SK-N-SH (cell line): ENCODE data around the gene ARID1B. TPM values are rescaled to one million over a fixed set of nuclear protein-coding genes. Genes with fewer than 3 reads are reported as not detected.

Experiments
- CTCF ChIA-PET: fragments of 300-600, 350-600 bp; formaldehyde crosslinking; extraction: SDS; loops from one replicate; lab custom pipeline; 2021; lab: Yijun Ruan, JAX
- POLR2A ChIA-PET: fragments of 350-600 bp; sonication (Branson Sonifier 250); formaldehyde crosslinking; extraction: SDS; loops from one replicate; lab custom pipeline; 2020; ENCODE audit warnings: antibody characterized with exemption, inconsistent platforms; lab: Yijun Ruan, JAX
- DNase-seq: peaks from one replicate; pipeline ENCODE4 v3.0.0; 2012
- H2AFZ ChIP-seq: fragments of 200-600 bp; sonication (generic); 2 replicates; pipeline ENCODE4 v1.8.1; 2016; ENCODE audit warnings: antibody characterized with exemption, mild to moderate bottlenecking, low read depth
- H3F3A ChIP-seq: fragments of 200-600 bp; sonication (generic); replicated peaks from 2 replicates; pipeline ENCODE3; 2016; ENCODE audit warnings: antibody characterized with exemption, mild to moderate bottlenecking; ENCODE audit not compliant: insufficient read depth
- H3K27ac ChIP-seq, 2 experiments: fragments of 200-500 bp in 1 of 2; fragments of 200-600 bp in 1 of 2; sonication (Bioruptor generic) in 1 of 2; sonication (generic), shearing (Covaris generic) in 1 of 2; 2 replicates each; pipeline versions ENCODE4 v1.5.1 to v1.6.1; 2014 to 2016; ENCODE audit warnings: low read depth in 2 of 2, inconsistent platforms in 1 of 2, low read length in 1 of 2, mild to moderate bottlenecking in 1 of 2, mixed read lengths in 1 of 2
- H3K27me3 ChIP-seq: fragments of 200-600 bp; sonication (generic), shearing (Covaris generic); 2 replicates; pipeline ENCODE4 v1.6.1; 2016; ENCODE audit warnings: mixed run types; ENCODE audit not compliant: insufficient read depth
- H3K36me3 ChIP-seq, 2 experiments: fragments of 200-500 bp in 1 of 2; fragments of 200-600 bp in 1 of 2; sonication (Bioruptor generic) in 1 of 2; sonication (generic) in 1 of 2; replicated peaks in 1 of 2; 2 replicates each; pipeline versions ENCODE3 to v1.5.1; 2014 to 2016; ENCODE audit warnings: low read length in 1 of 2, mild to moderate bottlenecking in 1 of 2; ENCODE audit not compliant: insufficient read depth in 2 of 2, control insufficient read depth in 1 of 2
- H3K4me1 ChIP-seq, 2 experiments: fragments of 200-500 bp in 1 of 2; fragments of 200-600 bp in 1 of 2; sonication (Bioruptor generic) in 1 of 2; sonication (generic), shearing (Covaris generic) in 1 of 2; 2 replicates each; pipeline versions ENCODE4 v1.5.1 to v1.6.1; 2014 to 2016; ENCODE audit warnings: low read depth in 1 of 2, low read length in 1 of 2, mixed run types in 1 of 2; ENCODE audit not compliant: insufficient read depth in 2 of 2, control insufficient read depth in 1 of 2
- H3K4me2 ChIP-seq: fragments of 200-600 bp; sonication (generic), shearing (Covaris generic); 2 replicates; pipeline ENCODE4 v1.6.1; 2017; ENCODE audit warnings: mixed run types
- H3K4me3 ChIP-seq, 2 experiments: fragments of 200-500 bp in 1 of 2; fragments of 200-600 bp in 1 of 2; sonication (Bioruptor generic) in 1 of 2; sonication (generic), shearing (Covaris generic) in 1 of 2; 2 replicates each; pipeline versions ENCODE4 v1.5.1 to v1.8.1; 2014 to 2016; ENCODE audit warnings: low read depth in 2 of 2, inconsistent platforms in 1 of 2, low read length in 1 of 2, mild to moderate bottlenecking in 1 of 2, mixed read lengths in 1 of 2, moderate library complexity in 1 of 2
- H3K79me2 ChIP-seq: fragments of 200-600 bp; sonication (generic); 2 replicates; pipeline ENCODE4 v1.8.1; 2017; ENCODE audit warnings: mild to moderate bottlenecking; ENCODE audit not compliant: insufficient read depth
- H3K9ac ChIP-seq: fragments of 200-600 bp; sonication (generic); 2 replicates; pipeline ENCODE4 v1.6.1; 2017; ENCODE audit warnings: mixed run types
- H3K9me2 ChIP-seq: fragments of 200-600 bp; sonication (generic); 2 replicates; pipeline ENCODE4 v1.6.1; 2017; ENCODE audit warnings: mixed run types
- H3K9me3 ChIP-seq: fragments of 200-600 bp; sonication (generic); 2 replicates; pipeline ENCODE4 v1.6.1; 2017; ENCODE audit warnings: mixed run types, mild to moderate bottlenecking, moderate library complexity
- H4K20me1 ChIP-seq: fragments of 200-600 bp; sonication (generic); 2 replicates; pipeline ENCODE4 v1.6.1; 2017; ENCODE audit warnings: mild to moderate bottlenecking, mixed run types; ENCODE audit not compliant: insufficient read depth
- CHD2 ChIP-seq: fragments of 150-350 bp; IDR thresholded peaks from 2 replicates; pipeline ENCODE4 v1.6.1; 2018; ENCODE audit warnings: low read length; ENCODE audit not compliant: partially characterized antibody
- EP300 ChIP-seq, 2 experiments: IDR thresholded peaks; 2 replicates each; pipeline versions ENCODE4 v1.4.0 to v1.6.1; 2012; ENCODE audit warnings: borderline replicate concordance in 1 of 2, low read depth in 1 of 2, low read length in 1 of 2
- EZH2phosphoT487 ChIP-seq: fragments of 200-600 bp; sonication (generic); IDR thresholded peaks from 2 replicates; pipeline ENCODE4 v1.6.1; 2017; ENCODE audit warnings: low read depth, mixed run types, mild to moderate bottlenecking, antibody characterized with exemption, moderate library complexity, borderline replicate concordance
- FOXJ3 ChIP-seq: sonication (generic); formaldehyde crosslinking; IDR thresholded peaks from 2 replicates; pipeline ENCODE4 v1.5.1; 2020; ENCODE audit warnings: mild to moderate bottlenecking, missing genetic modification reagents
- GABPA ChIP-seq: IDR thresholded peaks from 2 replicates; pipeline ENCODE4 v1.4.0; 2012; ENCODE audit warnings: low read depth, mild to moderate bottlenecking
- GATA2 ChIP-seq: sonication (generic); formaldehyde crosslinking; IDR thresholded peaks from 2 replicates; pipeline ENCODE4 v1.5.0; 2020; ENCODE audit warnings: mild to moderate bottlenecking, missing genetic modification reagents
- MXI1 ChIP-seq: IDR thresholded peaks from 2 replicates; pipeline ENCODE4 v1.6.1; 2012; ENCODE audit warnings: mild to moderate bottlenecking, low read depth, low read length, improper control_type of control experiment
- NRF1 ChIP-seq: IDR thresholded peaks from 2 replicates; pipeline ENCODE4 v1.6.1; 2012; ENCODE audit warnings: low read depth, mild to moderate bottlenecking, low read length
- PBX3 ChIP-seq: IDR thresholded peaks from 2 replicates; pipeline ENCODE4; 2012
- POLR2AphosphoS5 ChIP-seq: IDR thresholded peaks from 2 replicates; pipeline ENCODE4 v1.6.1; 2012; ENCODE audit warnings: low read depth, low read length
- RCOR1 ChIP-seq: fragments of 150-350 bp; IDR thresholded peaks from 2 replicates; pipeline ENCODE4 v1.6.1; 2017; ENCODE audit warnings: antibody characterized with exemption, low read length
- REST ChIP-seq: IDR thresholded peaks from 2 replicates; pipeline ENCODE4 v1.6.1; 2012; ENCODE audit warnings: mild to moderate bottlenecking, low read depth, low read length, moderate library complexity
- RXRA ChIP-seq: IDR thresholded peaks from 2 replicates; pipeline ENCODE4 v1.4.0; 2012; ENCODE audit warnings: low read depth, mild to moderate bottlenecking, borderline replicate concordance
- SIN3A ChIP-seq: IDR thresholded peaks from 2 replicates; pipeline ENCODE4 v1.6.1; 2012; ENCODE audit warnings: low read depth, mild to moderate bottlenecking, low read length, moderate library complexity, borderline replicate concordance
- SMC3 ChIP-seq: IDR thresholded peaks from 2 replicates; pipeline ENCODE4 v1.6.1; 2012; ENCODE audit warnings: low read depth, low read length, improper control_type of control experiment
- TEAD4 ChIP-seq: IDR thresholded peaks from 2 replicates; pipeline ENCODE4 v1.4.0; 2012; ENCODE audit warnings: mild to moderate bottlenecking, borderline replicate concordance; ENCODE audit not compliant: insufficient read depth
- USF2 ChIP-seq: fragments of 150-350 bp; IDR thresholded peaks from 2 replicates; pipeline ENCODE4 v1.6.1; 2017; ENCODE audit warnings: antibody characterized with exemption, low read length, low read depth, borderline replicate concordance
- YY1 ChIP-seq: IDR thresholded peaks from 2 replicates; pipeline ENCODE4 v1.4.0; 2012; ENCODE audit warnings: low read depth, mild to moderate bottlenecking
- ZBTB33 ChIP-seq: IDR thresholded peaks from 2 replicates; pipeline ENCODE4 v1.4.0; 2012; ENCODE audit warnings: low read depth, borderline replicate concordance
- WGBS: methylation state at CpG from one replicate; pipeline ENCODE4 v1.1.6; 2017; ENCODE audit warnings: low lambda C conversion rate; 5-methylcytosine and 5-hydroxymethylcytosine counted together
- polyA plus RNA-seq, 3 experiments: library from polyadenylated mRNA; depleted of rRNA; stranded (reverse); fragments of >200 nt; gene quantifications; 2 replicates each; pipeline ENCODE4 v1.2.3, GENCODE V29; 2012

ARID1B gene
- polyA plus RNA-seq, 1 of the 3 experiments (the other 2 are of a cell fraction): 13.6 TPM

GRCh38 chr6:157163434-157164159, 386.4 kb downstream of the ARID1B start:
- 93% methylated on average over 3 of the region's 4 CpGs for WGBS
- ChIA-PET CTCF (interaction anchor here (1.3 to 2.1 kb wide), 2 partner anchors 21 to 337 kb away, joined by 3 to 7 read pairs; no protein-coding TSS in a partner anchor), POLR2A (no interaction called here)
- Histone ChIP-seq H3F3A (no peaks in the 10 kb centered on the region), H3K4me3 (no peak overlapping the region), H3K9me2 (no peaks in the 10 kb centered on the region), H3K9ac (no peak overlapping the region), H3K4me1 (peaks cover 0 to 29% of the 10 kb centered on the region in 2 experiments; a peak in 2 of 4 replicates), H3K27me3 (no peaks in the 10 kb centered on the region), H3K36me3 (peaks cover 13 to 26% of the 10 kb centered on the region in 2 experiments), H2AFZ (no peak overlapping the region), H4K20me1 (no peaks in the 10 kb centered on the region), H3K9me3 (no peaks in the 10 kb centered on the region), H3K27ac (no peak overlapping the region; a peak in 1 of 4 replicates), H3K4me2 (no peak overlapping the region), H3K79me2 (peaks cover 3% of the 10 kb centered on the region; the same call in 1 of the 2 replicates)
- DNase-seq: no peak
- TF ChIP-seq MXI1: no peak
- no peak for TF ChIP-seq CHD2
- TF ChIP-seq PBX3: no peak
- TF ChIP-seq SMC3: no peak
- TF ChIP-seq RCOR1: no peak
- TF ChIP-seq YY1: no peak
- no peak for TF ChIP-seq GATA2 (CRISPR knock-in tag)
- no peak for TF ChIP-seq GABPA
- no peak for TF ChIP-seq TEAD4
- TF ChIP-seq SIN3A: no peak
- no peak for TF ChIP-seq FOXJ3 (CRISPR knock-in tag)
- no peak for TF ChIP-seq RXRA
- TF ChIP-seq EP300 (IDR thresholded peaks at IDR 0.05; ENCODE audit: borderline replicate concordance in 1 of 2, low read depth in 1 of 2, low read length in 1 of 2): no peak
- TF ChIP-seq USF2: no peak
- TF ChIP-seq ZBTB33: no peak
- no peak for TF ChIP-seq EZH2phosphoT487
- TF ChIP-seq POLR2AphosphoS5: no peak
- TF ChIP-seq REST: no peak
- no peak for TF ChIP-seq NRF1
